GM19238 (cell line): ENCODE measurements around the gene AKAP13.
"Not testable (repeated sequence)": the region's sequence is repeated elsewhere in the genome, so short reads cannot be mapped to it uniquely, and the experiment has no call there.

Source experiments
- DNase-seq: peaks from one replicate; pipeline ENCODE4 v3.0.0; 2011; ENCODE audit warnings: low spot score; ENCODE audit not compliant: insufficient read length

Gene AKAP13

GRCh38 chr15:85347264-85348047 is 32.9 kb upstream of the AKAP13 start:
- DNase-seq: not testable (repeated sequence)

DNA sequence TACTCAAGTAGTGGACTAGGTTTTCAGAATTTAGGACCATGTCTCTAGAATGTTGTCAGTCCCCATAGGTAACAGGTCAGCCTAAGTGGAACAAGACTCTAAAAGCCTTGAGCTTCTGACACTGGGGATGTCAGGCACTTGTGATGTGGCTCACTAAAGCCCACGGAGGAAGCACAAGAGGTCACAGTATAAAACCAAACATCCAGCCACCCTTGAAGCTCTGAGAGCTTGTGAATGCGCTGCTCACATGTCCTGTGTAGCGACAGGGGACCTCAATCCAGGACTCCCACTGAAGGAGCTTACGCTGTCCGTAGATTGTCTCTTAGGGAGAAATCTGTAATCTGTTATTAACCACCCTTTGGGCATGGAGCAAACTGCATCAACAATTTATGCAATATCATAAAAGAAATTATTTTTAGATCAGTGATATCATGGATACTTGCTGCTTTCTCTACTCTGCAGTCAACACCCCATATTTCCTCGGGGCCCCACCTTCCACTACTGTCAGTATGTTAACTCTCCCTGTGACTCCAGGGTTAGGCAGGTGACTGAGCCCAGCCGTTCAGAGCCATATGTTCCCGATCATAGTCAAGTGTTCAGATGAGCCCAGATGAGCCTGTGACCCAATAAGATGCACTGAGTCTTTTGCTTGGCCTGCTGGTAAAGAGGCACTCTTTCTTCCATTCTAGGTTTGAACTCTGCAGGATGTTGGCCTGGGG is 32.2 kb upstream of the AKAP13 start:
- not testable (repeated sequence) for DNase-seq

GRCh38 chr15:85349062-85349461 is 31.3 kb upstream of the AKAP13 start:
- DNase-seq: not testable (repeated sequence)

DNA sequence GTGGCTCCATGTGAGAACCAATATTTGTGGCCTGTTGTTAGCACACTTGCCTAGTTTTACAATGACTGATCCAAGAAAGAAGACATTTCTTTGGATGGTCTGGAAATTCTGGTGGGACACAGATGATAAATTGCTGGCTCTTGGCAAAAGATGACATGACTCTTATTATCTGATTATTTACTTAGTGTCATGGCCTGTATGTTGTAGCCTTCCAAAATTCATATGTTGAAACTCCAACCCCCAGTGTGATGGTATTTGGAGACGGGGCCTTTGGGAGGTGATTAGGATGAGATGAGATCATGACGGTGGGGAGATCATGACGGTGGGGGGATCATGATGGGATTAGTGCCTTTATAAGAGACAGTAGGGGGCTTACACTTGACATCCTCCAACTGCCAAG is 30.0 kb upstream of the AKAP13 start:
- no peak for DNase-seq

- DNase-seq: not testable (repeated sequence)
These were observed 28.9 kb upstream of the AKAP13 start for GRCh38 chr15:85351501-85351900.

DNA sequence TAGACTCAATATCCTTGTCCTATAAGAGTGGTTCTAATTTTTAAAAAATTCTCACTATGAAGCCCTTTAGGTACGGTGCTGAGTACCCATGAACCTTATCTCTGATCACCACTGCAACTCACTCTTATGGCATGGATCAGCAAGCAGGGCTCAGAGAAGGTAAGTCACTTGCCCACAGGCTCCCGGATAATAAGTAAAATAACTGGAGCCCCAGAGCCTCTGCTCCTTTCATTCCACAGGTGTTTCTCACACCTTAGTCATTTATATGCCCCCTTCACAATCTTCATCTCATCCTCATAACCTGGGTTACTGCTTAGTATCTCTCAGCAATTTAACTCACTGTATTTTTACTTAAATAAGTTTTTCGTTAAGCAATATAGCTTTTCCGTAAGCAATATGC is 28.4 kb upstream of the AKAP13 start:
- DNase-seq: no peak

DNA sequence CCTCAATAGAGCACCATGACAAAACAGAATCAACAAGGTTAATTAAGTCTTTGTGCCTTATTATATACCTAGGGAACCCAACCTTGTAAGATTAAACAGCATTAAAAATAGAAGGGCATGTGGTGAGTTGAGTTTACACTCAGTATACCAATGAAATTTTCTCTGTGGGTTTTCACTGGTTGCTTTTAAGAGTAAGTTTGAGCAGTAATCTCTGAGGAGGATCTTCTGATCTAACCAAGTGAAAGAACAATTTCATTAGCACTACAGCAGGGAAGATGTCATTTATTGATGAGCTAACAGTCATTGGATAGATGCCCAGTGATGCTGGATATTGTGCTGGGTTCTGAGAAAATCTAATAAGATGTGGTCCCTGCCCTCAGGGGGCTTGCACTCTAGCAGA is 26.9 kb upstream of the AKAP13 start:
- no peak for DNase-seq

DNA sequence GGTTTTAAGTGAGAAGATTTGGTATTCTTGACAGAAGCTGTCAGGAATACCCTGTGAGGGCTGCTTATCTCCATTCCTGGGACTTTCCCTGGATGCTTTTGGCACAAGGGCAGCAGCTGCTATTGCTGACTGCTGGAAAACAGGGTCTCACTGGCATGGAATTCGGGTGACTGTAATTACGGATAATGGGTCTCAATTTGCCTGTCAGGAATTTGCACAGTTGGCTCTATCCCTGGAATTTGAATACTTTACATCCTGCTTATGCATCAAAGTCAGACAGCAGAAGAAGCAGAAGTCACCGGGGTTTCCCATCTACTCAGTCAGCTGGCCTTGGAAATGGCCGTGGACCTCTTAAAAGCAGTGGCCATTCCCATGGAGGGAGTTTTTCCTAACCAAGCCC is 25.9 kb upstream of the AKAP13 start:
- no peak for DNase-seq

DNA sequence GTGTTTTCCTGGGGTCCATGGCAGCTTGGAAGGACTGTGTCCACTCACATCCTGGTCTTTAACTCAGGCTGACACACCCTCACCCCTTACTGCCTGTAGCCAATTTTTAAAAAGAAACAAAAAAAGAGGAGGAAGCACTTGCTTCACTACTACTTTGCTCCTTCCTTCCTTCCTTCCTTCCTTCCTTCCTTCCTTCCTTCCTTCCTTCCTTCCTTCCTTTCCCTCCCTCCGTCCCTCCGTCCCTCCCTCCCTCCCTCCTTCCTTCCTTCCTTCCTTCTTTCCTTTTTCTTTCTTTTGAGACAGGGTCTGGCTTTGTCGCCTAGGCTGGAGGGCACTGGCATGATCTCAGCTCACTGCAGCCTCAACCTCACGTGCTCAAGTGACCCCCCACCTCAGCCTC is 25.5 kb upstream of the AKAP13 start:
- DNase-seq: no peak

- DNase-seq: no peak
These were observed 24.1 kb upstream of the AKAP13 start for GRCh38 chr15:85356276-85356675.

GRCh38 chr15:85361323-85361722 is 19.1 kb upstream of the AKAP13 start:
- peak; percentile 29 for DNase-seq

- DNase-seq: no peak
These were observed 17.8 kb upstream of the AKAP13 start for GRCh38 chr15:85362436-85363081.

- DNase-seq: no peak
These were observed 14.4 kb upstream of the AKAP13 start for GRCh38 chr15:85365980-85366379.

GRCh38 chr15:85367741-85368140 is 12.7 kb upstream of the AKAP13 start:
- no peak for DNase-seq

GRCh38 chr15:85374831-85375230 is 5.6 kb upstream of the AKAP13 start:
- no peak for DNase-seq

- no peak for DNase-seq
These were observed 3.1 kb upstream of the AKAP13 start for GRCh38 chr15:85377269-85377668.

DNA sequence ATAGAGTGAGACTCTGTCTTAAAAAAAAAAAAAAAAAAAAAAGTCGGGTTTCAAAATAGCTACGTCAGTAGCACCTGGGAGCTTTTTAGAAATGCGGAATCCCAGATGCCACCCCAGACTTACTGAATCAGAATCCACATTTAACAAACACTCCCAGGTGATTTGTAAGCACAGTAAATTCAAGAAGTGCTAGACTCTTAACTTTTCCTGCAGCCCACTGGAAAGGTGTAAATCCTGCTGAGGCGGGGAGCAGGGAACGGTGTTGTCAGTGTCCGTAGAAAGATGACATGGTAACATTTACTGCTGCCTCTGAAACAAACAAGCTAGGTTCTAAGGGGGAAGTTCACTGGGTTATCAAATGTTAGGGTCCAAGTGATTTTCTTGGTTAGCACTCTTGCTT is 2.4 kb upstream of the AKAP13 start:
- no peak for DNase-seq

DNA sequence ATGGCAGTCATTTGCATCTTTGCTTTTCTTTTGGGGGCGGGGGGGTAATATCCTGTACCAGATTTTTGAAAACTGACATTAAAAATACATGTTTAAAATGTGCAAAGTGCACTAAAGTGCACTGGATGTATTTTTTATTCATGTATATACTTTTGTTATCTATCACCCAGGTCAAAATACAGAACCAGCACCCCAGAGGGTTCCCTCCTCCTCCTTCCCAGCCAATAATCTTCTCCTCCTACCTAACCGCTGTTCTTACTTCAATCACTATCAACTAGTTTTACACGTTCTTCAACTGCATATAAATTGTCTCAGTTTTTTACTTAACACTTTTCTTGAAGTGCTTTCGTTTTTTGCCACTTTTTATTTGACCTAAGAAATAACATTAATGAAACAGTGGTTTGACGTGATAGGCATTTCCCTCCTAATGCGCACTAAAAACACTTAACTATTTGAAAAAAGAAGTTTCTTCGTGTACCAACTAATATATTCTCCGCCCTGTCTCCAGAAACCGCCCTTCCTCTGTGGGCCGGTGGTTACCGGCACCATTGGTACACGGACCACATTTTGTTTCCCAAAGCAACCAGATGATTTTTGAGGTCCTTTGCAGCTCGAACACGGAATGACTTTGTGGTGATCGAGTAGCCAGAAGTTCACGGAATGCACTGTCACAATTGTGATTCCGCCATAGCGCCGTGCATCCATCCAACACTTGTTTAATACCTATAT is 836 bp upstream of the AKAP13 start:
- DNase-seq: no peak

- peak; percentile 31 for DNase-seq
These were observed 624 bp downstream of the AKAP13 start for GRCh38 chr15:85380812-85381642.

- no peak for DNase-seq
These were observed 1.7 kb downstream of the AKAP13 start for GRCh38 chr15:85381850-85382751.
